Lower leg skin (tissue), 3 donors: Measurements from ENCODE around the gene AMN.

Experiments
- CTCF ChIP-seq, 3 donors: fragments of 450-650 bp; IDR thresholded peaks; one replicate each; pipeline ENCODE4 v1.5.1; 2016; ENCODE audit warnings: antibody characterized with exemption in 3 of 3, mild to moderate bottlenecking in 3 of 3, moderate library complexity in 2 of 3
- POLR2A ChIP-seq, 2 donors: fragments of 450-650 bp; IDR thresholded peaks; one replicate each; pipeline ENCODE4 v1.6.1; 2016 to 2017; ENCODE audit warnings: antibody characterized with exemption in 2 of 2, mild to moderate bottlenecking in 1 of 2, moderate library complexity in 1 of 2

DNA sequence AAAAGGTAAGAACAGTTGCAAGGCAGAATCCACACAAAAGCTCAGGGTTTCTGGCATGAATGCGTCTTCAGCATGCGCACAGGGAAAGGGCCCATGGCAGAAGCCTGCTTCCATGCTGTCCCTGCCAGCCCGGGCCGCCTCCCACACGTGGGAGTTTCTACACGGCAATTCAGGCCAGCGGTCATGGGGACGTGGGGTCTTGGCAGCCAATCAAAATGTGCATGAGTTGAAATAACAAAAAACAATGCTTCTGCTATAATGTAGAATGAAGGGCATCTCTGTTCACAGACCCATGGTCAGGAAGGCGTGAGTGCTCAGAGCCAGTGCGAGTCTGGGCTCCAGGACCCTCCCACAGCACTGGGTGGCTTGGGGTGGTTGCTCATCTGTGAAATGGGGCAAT lies 28.6 kb downstream of the AMN start:
- TF ChIP-seq CTCF (IDR thresholded peaks at IDR 0.05) (no peak), POLR2A (IDR thresholded peaks at IDR 0.05) (no peak)
